Endothelial cell of umbilical vein (primary cell): Measurements from ENCODE around the gene PCDHB13. TPM values are rescaled to one million over a fixed set of nuclear protein-coding genes. Genes with fewer than 3 reads are reported as not detected.

Source experiments
- BruUV-seq: library from RNA; stranded (reverse); fragments of 400-500 nt; replicated peaks from 2 replicates; lab custom pipeline; 2021; lab: Mats Ljungman, UMichigan
- CTCF ChIA-PET: fragments of 300-600, 350-600 bp; sonication (Branson Sonifier 250); formaldehyde crosslinking; loops from one replicate; lab custom pipeline; 2021; ENCODE audit warnings: antibody characterized with exemption, inconsistent platforms; lab: Charles Lee
- POLR2A ChIA-PET: fragments of 300-600, 350-600 bp; sonication (Branson Sonifier 250); formaldehyde crosslinking; loops from one replicate; lab custom pipeline; 2021; ENCODE audit warnings: antibody characterized with exemption, inconsistent platforms; lab: Charles Lee
- DNase-seq: peaks from one replicate; pipeline ENCODE4 v3.0.0-alpha.2; 2011; ENCODE audit warnings: low read depth, low spot score
- FAIRE-seq: peaks from 2 replicates; lab custom pipeline; 2011; peaks lifted over from hg19 to GRCh38; lab: Jason Lieb, UNC
- H2AFZ ChIP-seq: 2 replicates; pipeline ENCODE4 v1.6.0; 2012; ENCODE audit warnings: low read depth, low read length, control low read depth, inconsistent platforms
- H3K27ac ChIP-seq: 2 replicates; pipeline ENCODE4 v1.5.1; 2011; ENCODE audit warnings: low read depth, mild to moderate bottlenecking, control low read depth, low read length, moderate library complexity; ENCODE audit not compliant: insufficient read depth
- H3K27me3 ChIP-seq, 2 experiments: 2 replicates each; pipeline versions ENCODE4 v1.6.0 to v1.6.1; 2011; ENCODE audit warnings: low read length in 2 of 2, mixed read lengths in 1 of 2; ENCODE audit not compliant: control insufficient read depth in 2 of 2, insufficient read depth in 2 of 2
- H3K36me3 ChIP-seq, 2 experiments: 2 replicates in 1 of 2; 3 replicates in 1 of 2; pipeline ENCODE4 v1.5.1; 2011; ENCODE audit warnings: low read length in 2 of 2, mild to moderate bottlenecking in 1 of 2, moderate library complexity in 1 of 2; ENCODE audit not compliant: control insufficient read depth in 2 of 2, insufficient read depth in 2 of 2; ENCODE audit errors: extremely low read depth in 1 of 2
- H3K4me1 ChIP-seq: 3 replicates; pipeline ENCODE4 v1.5.1; 2011; ENCODE audit warnings: mild to moderate bottlenecking, low read length; ENCODE audit not compliant: control insufficient read depth, insufficient read depth; ENCODE audit errors: extremely low read depth
- H3K4me2 ChIP-seq: 2 replicates; pipeline ENCODE4 v1.6.1; 2011; ENCODE audit warnings: low read length, control low read depth, mixed read lengths; ENCODE audit not compliant: insufficient read depth
- H3K4me3 ChIP-seq, 3 experiments: fragments of 200-600 bp in 1 of 3; sonication (generic), shearing (Covaris generic) in 1 of 3; replicated peaks in 1 of 3; 2 replicates each; pipeline ENCODE4 v1.5.1; 2011 to 2016; ENCODE audit warnings: control low read depth in 3 of 3, low read length in 3 of 3, mild to moderate bottlenecking in 2 of 3, inconsistent platforms in 1 of 3, low read depth in 1 of 3, moderate library complexity in 1 of 3; ENCODE audit not compliant: insufficient read depth in 1 of 3
- H3K79me2 ChIP-seq: 2 replicates; pipeline ENCODE4 v1.6.0; 2012; ENCODE audit warnings: low read length, inconsistent platforms; ENCODE audit not compliant: control insufficient read depth, insufficient read depth
- H3K9ac ChIP-seq: replicated peaks from 2 replicates; pipeline ENCODE3; 2011; ENCODE audit warnings: low read length, control low read depth; ENCODE audit not compliant: insufficient read depth; ENCODE audit errors: extremely low read depth
- H3K9me1 ChIP-seq: replicated peaks from 3 replicates; pipeline ENCODE4 v1.6.0; 2011; ENCODE audit warnings: mild to moderate bottlenecking, low read length; ENCODE audit not compliant: control insufficient read depth, insufficient read depth; ENCODE audit errors: extremely low read depth
- H3K9me3 ChIP-seq: replicated peaks from 2 replicates; pipeline ENCODE4 v1.5.1; 2012; ENCODE audit warnings: low read length, inconsistent platforms; ENCODE audit not compliant: control insufficient read depth, insufficient read depth
- H4K20me1 ChIP-seq: replicated peaks from 2 replicates; pipeline ENCODE3; 2011; ENCODE audit warnings: mild to moderate bottlenecking, low read length; ENCODE audit not compliant: control insufficient read depth, insufficient read depth; ENCODE audit errors: extremely low read depth
- CTCF ChIP-seq, 2 donors: IDR thresholded peaks; 1 replicate in 1 of 2; 2 replicates in 1 of 2; pipeline ENCODE4 v1.5.1; 2011; ENCODE audit warnings: low read length in 2 of 2, mild to moderate bottlenecking in 2 of 2, moderate library complexity in 2 of 2, control low read depth in 1 of 2, inconsistent platforms in 1 of 2, low read depth in 1 of 2; ENCODE audit not compliant: insufficient read depth in 1 of 2; ENCODE audit errors: extremely low read depth in 1 of 2
- EZH2 ChIP-seq: IDR thresholded peaks from 2 replicates; pipeline ENCODE4 v1.6.1; 2012; ENCODE audit warnings: borderline replicate concordance, low read depth, mild to moderate bottlenecking, moderate library complexity, low read length, inconsistent platforms; ENCODE audit not compliant: severe bottlenecking
- FOS ChIP-seq: IDR thresholded peaks from 2 replicates; pipeline ENCODE4 v1.6.1; 2011; ENCODE audit warnings: mild to moderate bottlenecking, low read length, moderate library complexity, borderline replicate concordance; ENCODE audit not compliant: insufficient read depth
- GATA2 ChIP-seq: IDR thresholded peaks from 2 replicates; pipeline ENCODE4 v1.7.0; 2011; ENCODE audit warnings: low read depth, mild to moderate bottlenecking, moderate library complexity, mixed read lengths, low read length; ENCODE audit not compliant: insufficient read length, insufficient read depth
- JUN ChIP-seq: IDR thresholded peaks from 2 replicates; pipeline ENCODE4 v1.6.1; 2011; ENCODE audit warnings: borderline replicate concordance, low read depth; ENCODE audit not compliant: insufficient read length, insufficient read depth
- MAX ChIP-seq: IDR thresholded peaks from 2 replicates; pipeline ENCODE4 v1.6.1; 2011; ENCODE audit not compliant: insufficient read depth, insufficient read length
- MYC ChIP-seq: IDR thresholded peaks from one replicate; pipeline ENCODE4 v1.6.1; 2011; ENCODE audit warnings: mild to moderate bottlenecking, low read depth, low read length
- POLR2A ChIP-seq: IDR thresholded peaks from 2 replicates; pipeline ENCODE4 v1.6.1; 2012; ENCODE audit warnings: low read depth, mild to moderate bottlenecking, control low read depth, low read length
- POLR2AphosphoS5 ChIP-seq: IDR thresholded peaks from 2 replicates; pipeline ENCODE4 v1.6.1; 2012; ENCODE audit warnings: low read depth, mild to moderate bottlenecking, control low read depth, low read length, moderate library complexity; ENCODE audit not compliant: insufficient read depth
- dilution Hi-C: fragments of 300-500 bp; cut with MboI; formaldehyde crosslinking; loops from one replicate; pipeline ENCODE4 v1.15.0; 2019; ENCODE audit warnings: low sequenced_read_pairs; ENCODE audit not compliant: extremely low pct_ligation_motif_present
- intact Hi-C: fragments of 100-400 bp; cut with micrococcal nuclease; formaldehyde crosslinking; loops from one replicate; pipeline ENCODE4 v1.10.0; 2022
- polyA plus RNA-seq, 4 experiments: library from polyadenylated mRNA; depleted of rRNA in 3 of 4; stranded (reverse) in 3 of 4; unstranded in 1 of 4; fragments of >200 nt; gene quantifications; 2 replicates each; pipeline versions ENCODE4 v1.2.1 to v1.2.3, GENCODE V29; 2011 to 2012; ENCODE audit warnings: missing spikeins in 1 of 4
- total RNA-seq: library from RNA; stranded (reverse); gene quantifications from 2 replicates; pipeline ENCODE4 v1.2.3, GENCODE V29; 2021

The PCDHB13 gene
- total and polyA plus RNA-seq, 2 donors (not counting 3 experiments of a cell fraction or from before 2014, with no cell fraction given): 0.57 to 0.77 TPM

- Histone ChIP-seq H3K79me2 (no peaks in the 10 kb centered on the region), H3K36me3 (no peaks in the 10 kb centered on the region), H3K4me3 (no peak overlapping the region), H3K27ac (no peak overlapping the region), H4K20me1 (no peaks in the 10 kb centered on the region), H3K9me3 (no peaks in the 10 kb centered on the region), H3K4me2 (no peak overlapping the region), H3K27me3 (peaks cover 0 to 3% of the 10 kb centered on the region in 2 experiments), H2AFZ (no peak overlapping the region), H3K9me1 (no peaks in the 10 kb centered on the region), H3K4me1 (no peaks in the 10 kb centered on the region), H3K9ac (no peak overlapping the region)
- CTCF ChIA-PET: no interaction called here
- no TSS peak for BruUV-seq
- no peak for TF ChIP-seq CTCF (IDR thresholded peaks at IDR 0.05; ENCODE audit: extremely low read depth in 1 of 2, insufficient read depth in 1 of 2, low read depth in 1 of 2, low read length in 2 of 2)
- no peak for TF ChIP-seq GATA2
- TF ChIP-seq POLR2A: no peak
- no peak for TF ChIP-seq MYC
- no peak for TF ChIP-seq JUN
- no peak for TF ChIP-seq FOS
- TF ChIP-seq POLR2AphosphoS5: no peak
- no peak for TF ChIP-seq EZH2
- no peak for TF ChIP-seq MAX
- intact Hi-C loops (no loop called here), dilution Hi-C loops (no loop called here)
- FAIRE-seq: no peak
- POLR2A ChIA-PET: no interaction called here
- no peak for DNase-seq
Observed at GRCh38 chr5:141241496-141241895, 27.8 kb downstream of the PCDHB13 start.
